HL-60/S4 treated with phorbol 12-myristate 13-acetate at 8.2 ng/mL for 4 days and 3 days (cell line): ENCODE measurements around the gene IRF9.

Source experiments
- in situ Hi-C: fragments of 300-500 bp; cut with MboI; formaldehyde crosslinking; loops from 2 replicates; pipeline ENCODE4 v1.15.0; 2022; ENCODE audit warnings: low sequenced_read_pairs

Gene IRF9

GRCh38 chr14:24160850-24161804 lies at the start of gene IRF9:
Gene IRF9, plus strand, starts transcription at chr14:24161265. Its CDS starts 880 bp downstream, at chr14:24162145.
- in situ Hi-C loops, result no loop called here

- in situ Hi-C loops, result no loop called here
Measured at GRCh38 chr14:24113379-24113800, 47.7 kb upstream of the IRF9 start.

- in situ Hi-C loops, result no loop called here
Measured at GRCh38 chr14:24113801-24114531, 47.1 kb upstream of the IRF9 start.

- in situ Hi-C loops, result no loop called here
Measured at GRCh38 chr14:24114532-24115421, 46.3 kb upstream of the IRF9 start, which contains the start of the genes DCAF11 and NRL. Gene DCAF11, plus strand, starts transcription at chr14:24114777. Its CDS starts 818 bp downstream, at chr14:24115595. Gene NRL, minus strand, starts transcription at chr14:24114949. Its CDS starts 32,101 bp downstream, at chr14:24082848.

- in situ Hi-C loops, result no loop called here
Measured at GRCh38 chr14:24115422-24116127, 45.5 kb upstream of the IRF9 start.

GRCh38 chr14:24116128-24116814 lies 44.8 kb upstream of the IRF9 start:
- in situ Hi-C loops, result no loop called here

GRCh38 chr14:24117179-24117578 lies 43.9 kb upstream of the IRF9 start:
- in situ Hi-C loops, result no loop called here

GRCh38 chr14:24119691-24120090 lies 41.4 kb upstream of the IRF9 start:
- in situ Hi-C loops, result no loop called here

GRCh38 chr14:24121210-24121609 lies 39.9 kb upstream of the IRF9 start:
- in situ Hi-C loops, result no loop called here

GRCh38 chr14:24122416-24122815 lies 38.6 kb upstream of the IRF9 start:
- in situ Hi-C loops, result no loop called here

- in situ Hi-C loops, result no loop called here
Measured at GRCh38 chr14:24122898-24123297, 38.2 kb upstream of the IRF9 start.

- in situ Hi-C loops, result no loop called here
Measured at GRCh38 chr14:24123424-24124417, 37.3 kb upstream of the IRF9 start.

GRCh38 chr14:24126939-24127338 lies 34.1 kb upstream of the IRF9 start:
- in situ Hi-C loops, result no loop called here

GRCh38 chr14:24127673-24128072 lies 33.4 kb upstream of the IRF9 start:
- in situ Hi-C loops, result no loop called here

GRCh38 chr14:24129410-24129998 lies 31.6 kb upstream of the IRF9 start:
- in situ Hi-C loops, result no loop called here

GRCh38 chr14:24130380-24130716 lies 30.7 kb upstream of the IRF9 start, which contains the start of gene FITM1:
Gene FITM1, plus strand, starts transcription at chr14:24130659. Its CDS starts 905 bp downstream, at chr14:24131564.
- in situ Hi-C loops, result no loop called here

- in situ Hi-C loops, result no loop called here
Measured at GRCh38 chr14:24130717-24131548, 30.1 kb upstream of the IRF9 start.
